ENCODE data around the gene ITPR1.
A peak's percentile ranks its signal among the peaks of the same experiment; 100 is the strongest.

Gene ITPR1

DNA sequence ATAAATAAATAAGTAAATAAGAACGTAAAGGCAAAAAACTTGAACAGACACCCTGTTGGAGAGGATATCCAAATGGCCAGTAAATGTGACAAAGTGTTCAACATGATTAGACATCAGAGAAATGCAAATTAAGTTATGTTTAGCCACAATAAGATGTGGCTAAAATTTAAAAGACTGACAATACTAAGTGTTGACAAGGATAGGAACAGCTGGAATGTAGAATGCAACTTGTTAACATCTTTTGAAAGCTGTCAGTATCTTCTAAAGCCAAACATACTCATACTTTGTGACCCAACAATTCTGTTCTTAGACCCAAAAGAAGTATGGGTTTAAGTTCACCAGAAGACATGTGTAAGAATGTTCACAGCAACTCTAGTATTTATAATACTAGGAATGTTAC, 197.1 kb downstream of the ITPR1 start:
- DNase-seq = no peak

DNA sequence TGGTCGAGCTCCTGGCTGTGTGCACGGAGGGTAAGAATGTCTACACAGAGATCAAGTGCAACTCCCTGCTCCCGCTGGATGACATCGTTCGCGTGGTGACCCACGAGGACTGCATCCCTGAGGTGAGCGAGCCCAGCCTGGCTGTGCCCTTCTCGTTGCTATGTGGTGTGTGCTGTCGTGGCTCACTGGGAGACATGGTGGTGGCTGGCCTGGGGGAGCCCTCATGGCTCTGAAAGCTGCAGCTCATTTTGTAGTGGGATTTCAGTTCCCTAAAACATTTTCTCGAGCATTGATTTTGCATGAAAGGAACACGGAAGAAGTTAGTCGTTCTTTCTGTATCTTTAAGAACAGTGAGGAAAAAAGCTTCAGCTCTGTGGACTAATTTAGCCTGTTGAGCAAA, 200.5 kb downstream of the ITPR1 start:
- no peak for DNase-seq

GRCh38 chr3:4695846-4696245, 202.7 kb downstream of the ITPR1 start:
- DNase-seq = no peak

DNA sequence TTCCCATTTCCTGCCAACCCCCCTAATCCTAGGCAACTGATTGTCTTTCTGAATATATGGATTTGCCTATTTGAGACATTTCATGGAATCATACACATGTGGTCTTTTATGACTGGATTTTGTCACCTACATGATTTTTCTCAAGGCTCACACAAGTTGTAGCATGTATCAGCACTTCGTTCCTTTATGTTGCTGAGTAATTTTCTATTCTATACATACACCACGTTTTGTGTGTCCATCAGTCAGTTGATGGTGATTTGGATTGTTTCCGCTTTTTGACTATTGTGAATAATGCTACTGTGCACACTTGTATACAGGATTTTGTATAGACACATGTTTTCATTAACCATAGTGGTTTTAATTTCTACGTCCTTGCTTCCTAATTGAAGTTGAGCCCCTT, 203.1 kb downstream of the ITPR1 start:
- DNase-seq = no peak

- no peak for DNase-seq
These were observed 205.1 kb downstream of the ITPR1 start for GRCh38 chr3:4698125-4698821.

- no peak for DNase-seq
These were observed 209.9 kb downstream of the ITPR1 start for GRCh38 chr3:4703054-4703480.

GRCh38 chr3:4704552-4704951, 211.4 kb downstream of the ITPR1 start:
- DNase-seq = no peak

- DNase-seq = no peak
These were observed 214.2 kb downstream of the ITPR1 start for GRCh38 chr3:4707324-4707723.

- DNase-seq = no peak
These were observed 215.1 kb downstream of the ITPR1 start for GRCh38 chr3:4708230-4708629.

GRCh38 chr3:4709341-4709740, 216.2 kb downstream of the ITPR1 start:
- no peak for DNase-seq

- DNase-seq = no peak
These were observed 217.0 kb downstream of the ITPR1 start for GRCh38 chr3:4710191-4710590.

GRCh38 chr3:4711680-4711992, 218.5 kb downstream of the ITPR1 start:
- DNase-seq = no peak

DNA sequence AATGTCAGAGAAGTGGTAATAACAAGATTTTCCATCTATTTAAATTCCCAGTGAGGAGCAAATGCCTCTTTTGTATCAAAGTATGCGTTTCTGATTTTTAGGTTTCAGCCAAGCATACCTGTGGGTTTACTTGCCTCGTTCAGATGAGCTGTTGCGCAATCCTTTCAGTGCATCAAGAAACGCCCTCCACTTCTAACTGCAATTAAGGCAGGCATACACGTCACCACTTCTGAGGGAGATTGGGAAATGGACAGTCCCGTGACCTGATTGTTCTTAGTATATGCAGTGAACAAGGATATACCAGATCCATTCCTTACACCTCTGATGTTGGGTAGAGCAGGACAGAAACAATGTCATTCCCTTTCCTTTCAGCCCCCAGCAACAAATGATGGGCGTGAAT, 219.0 kb downstream of the ITPR1 start:
- DNase-seq = no peak

GRCh38 chr3:4714045-4714444, 220.9 kb downstream of the ITPR1 start:
- no peak for DNase-seq

- DNase-seq = no peak
These were observed 223.1 kb downstream of the ITPR1 start for GRCh38 chr3:4716266-4716665.

- DNase-seq = no peak
These were observed 223.7 kb downstream of the ITPR1 start for GRCh38 chr3:4716706-4717362.

DNA sequence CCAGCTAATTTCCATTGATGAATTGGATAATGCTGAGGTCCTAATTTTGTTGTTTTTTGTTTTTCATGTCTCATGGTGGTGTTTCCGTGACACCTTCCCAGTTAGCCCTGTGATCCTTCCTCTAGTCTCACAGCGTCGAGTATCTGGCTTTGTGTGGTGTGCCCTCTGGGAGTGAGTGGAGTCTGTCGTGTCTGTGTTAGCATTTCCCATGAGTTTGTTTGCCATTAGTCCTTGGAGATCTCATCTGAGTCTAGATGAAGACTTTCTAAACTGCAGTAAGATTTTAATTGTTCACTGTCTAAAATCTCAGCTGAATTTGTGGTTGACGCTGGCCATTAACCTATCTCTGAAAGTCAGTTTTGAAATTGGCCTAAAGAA, 224.2 kb downstream of the ITPR1 start:
- no peak for DNase-seq

DNA sequence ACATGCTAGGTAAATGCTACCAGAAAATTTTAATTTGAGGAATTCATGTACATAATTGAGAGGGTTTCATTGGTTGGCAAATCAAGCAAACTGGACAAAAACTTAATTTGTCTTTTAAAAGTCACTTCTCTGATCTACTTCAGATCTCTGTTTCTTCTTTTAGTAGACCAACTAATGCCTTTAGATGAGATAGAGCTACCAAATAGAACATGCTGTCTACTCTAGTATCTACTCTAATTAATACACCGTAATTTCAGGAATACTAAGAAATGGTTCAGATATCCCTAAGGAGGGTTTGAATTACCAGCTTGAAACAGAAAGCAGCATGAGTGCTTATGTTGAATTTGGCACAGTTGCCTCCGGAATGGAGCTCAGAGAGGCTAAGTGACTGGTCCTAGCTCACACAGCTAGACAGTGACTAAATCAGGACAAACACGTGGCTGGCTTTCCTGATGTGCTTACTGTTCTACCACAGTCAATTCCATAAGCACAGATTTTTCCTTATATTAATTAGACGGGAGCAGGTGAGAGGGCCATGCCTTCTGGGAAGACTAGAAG, 225.1 kb downstream of the ITPR1 start:
- no peak for DNase-seq

GRCh38 chr3:4719046-4719501, 225.9 kb downstream of the ITPR1 start:
- no peak for DNase-seq

DNA sequence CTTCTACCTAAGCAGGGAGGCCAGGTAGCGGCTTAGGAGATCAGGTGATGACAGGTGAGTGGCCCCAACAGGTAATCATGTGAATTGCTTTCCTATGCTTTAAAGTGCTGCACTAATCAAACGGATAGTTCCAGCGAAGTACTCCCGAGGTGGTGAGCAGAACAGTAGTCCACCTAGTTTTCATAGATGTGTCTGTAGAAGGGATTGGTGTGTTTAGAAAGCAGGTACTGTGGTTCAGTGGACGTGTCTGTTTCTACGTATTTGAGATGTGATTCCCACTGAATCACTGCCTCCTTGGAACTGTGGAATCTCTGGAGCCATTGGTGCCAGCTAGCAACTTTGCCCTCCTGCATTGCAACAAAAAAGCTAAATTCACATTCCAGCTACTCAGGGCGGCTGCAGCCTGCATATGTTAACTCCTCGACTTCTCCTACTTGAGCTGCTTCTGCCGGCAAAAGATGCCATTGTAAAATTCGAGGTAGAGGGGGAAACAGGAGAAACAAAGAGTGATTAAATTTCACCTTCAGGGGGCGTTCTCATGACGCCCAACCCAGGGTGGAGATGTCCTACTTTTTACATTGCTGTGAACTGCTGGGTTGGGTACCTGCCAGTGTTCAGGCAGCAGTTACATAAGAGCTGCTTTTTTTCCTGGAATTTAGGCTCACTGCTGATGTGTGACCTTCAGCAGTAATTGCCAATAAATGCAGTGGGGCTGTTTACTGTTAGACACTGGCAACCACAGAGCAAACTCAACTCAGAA, 227.3 kb downstream of the ITPR1 start:
- peak; percentile 59 for DNase-seq

DNA sequence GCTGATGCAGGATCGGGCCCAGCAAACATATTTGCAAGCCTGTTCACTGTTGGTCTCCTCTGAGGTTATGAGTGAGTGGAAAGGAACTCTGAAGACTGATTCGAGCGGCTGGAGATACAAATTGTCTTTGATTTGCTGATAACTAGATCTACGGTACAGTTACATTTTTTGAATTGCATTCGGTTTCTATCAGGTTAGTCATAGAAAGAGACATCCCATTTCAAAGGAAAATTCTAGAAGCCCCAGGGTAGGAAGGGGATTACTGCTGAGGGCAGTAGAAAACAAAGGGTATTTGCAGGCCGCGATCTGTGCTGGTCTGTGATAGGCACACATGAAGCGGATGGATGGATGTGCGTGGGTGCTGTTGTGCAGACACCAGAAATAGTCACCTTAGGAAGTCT, 228.4 kb downstream of the ITPR1 start:
- no peak for DNase-seq

GRCh38 chr3:4722103-4722502, 229.0 kb downstream of the ITPR1 start:
- peak; percentile 55 for DNase-seq

DNA sequence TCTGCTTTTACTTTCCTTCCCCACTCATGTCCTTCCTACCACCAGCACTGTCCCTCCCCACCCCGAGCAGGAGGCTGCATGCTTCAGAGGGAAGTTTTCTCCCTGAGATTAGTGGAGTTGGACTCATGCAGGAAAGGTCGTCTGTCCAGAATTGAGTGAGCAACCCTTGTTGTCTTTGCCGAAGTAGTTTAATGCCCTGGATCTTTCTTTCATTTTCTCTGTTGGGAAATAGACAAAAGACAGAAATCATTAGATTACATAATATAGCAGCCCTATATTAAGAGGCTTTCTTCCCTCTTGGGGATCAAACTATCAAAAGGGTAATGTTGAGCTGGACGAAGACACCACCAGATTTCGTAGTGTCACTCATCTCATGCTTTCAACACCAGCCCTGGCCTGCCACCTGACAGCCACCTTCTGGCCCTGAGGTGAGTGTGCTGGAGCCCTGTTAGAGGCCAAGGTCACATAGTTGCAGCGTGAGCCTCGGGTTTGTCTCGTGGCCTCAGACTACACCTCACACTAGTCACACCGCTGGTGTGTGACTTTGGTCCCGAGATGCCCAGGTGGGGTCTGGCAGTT, 231.0 kb downstream of the ITPR1 start:
- DNase-seq = no peak

DNA sequence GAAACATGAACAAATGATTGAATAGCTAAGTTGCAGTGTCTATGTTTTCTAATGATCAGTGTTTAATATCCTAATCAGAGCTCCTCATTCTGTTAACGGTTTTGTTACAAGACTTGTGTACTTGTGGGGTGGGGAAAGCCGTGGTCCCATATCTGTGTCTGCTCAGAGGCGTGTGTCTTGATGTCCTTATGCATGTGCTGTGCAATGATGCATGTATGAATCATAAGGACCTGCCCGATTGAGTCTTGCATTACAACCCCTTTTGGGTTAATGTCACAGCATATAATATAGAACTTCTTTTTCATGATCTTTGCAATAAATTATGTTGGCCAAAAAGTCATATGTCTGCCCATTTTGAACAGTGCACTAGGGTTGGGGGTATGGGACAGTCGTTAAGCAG, 233.4 kb downstream of the ITPR1 start:
- DNase-seq = no peak
